Endometrium (tissue), 2 donors: Measurements from ENCODE around the gene CDCA4.

ENCODE experiments used
- FAIRE-seq: peaks from 2 replicates; lab custom pipeline; 2012; peaks lifted over from hg19 to GRCh38; lab: Jason Lieb, UNC
- donor health status: control.
- donor health status: control.

The CDCA4 gene

DNA sequence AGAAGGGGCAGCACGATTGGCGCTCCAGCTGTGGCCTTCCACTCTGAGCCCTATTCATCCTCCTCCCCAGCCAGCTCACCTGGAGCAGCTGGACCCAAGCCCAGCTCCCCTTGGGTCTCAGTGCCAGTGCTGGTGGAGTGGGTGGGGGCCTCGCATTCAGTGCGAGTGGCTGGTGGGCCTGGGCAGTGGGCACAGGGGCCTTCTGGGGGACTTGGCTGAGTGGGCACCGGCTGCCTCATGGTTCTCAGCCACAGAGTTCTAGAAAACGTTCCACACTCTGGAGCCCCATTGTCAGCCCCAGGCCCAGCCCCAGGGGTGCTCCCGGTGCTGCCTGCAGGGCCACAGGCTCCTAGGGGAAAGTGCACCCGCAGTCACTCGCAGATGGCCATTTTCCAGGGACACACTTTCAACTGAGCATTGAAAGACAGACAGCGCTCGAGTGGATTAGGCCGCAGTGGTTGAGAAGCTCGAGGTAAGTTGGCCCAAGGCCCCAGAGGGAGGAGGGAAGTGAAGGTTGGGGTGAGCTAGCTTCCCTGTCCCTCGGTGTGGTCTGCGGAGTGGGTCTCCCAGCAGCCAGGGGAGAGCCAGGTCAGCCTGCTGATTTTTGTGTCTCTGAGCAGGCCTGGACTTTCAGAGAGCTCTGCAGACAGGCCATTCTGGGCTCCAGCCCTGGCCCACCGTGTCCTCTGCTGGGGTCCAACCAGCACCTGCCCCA, 31.5 kb downstream of the CDCA4 start:
- no peak for FAIRE-seq

- no peak for FAIRE-seq
Measured at GRCh38 chr14:104986487-104987164, 34.3 kb downstream of the CDCA4 start.

- FAIRE-seq, result no peak
Measured at GRCh38 chr14:104985675-104986486, 35.0 kb downstream of the CDCA4 start, which contains the start of gene CLBA1. CLBA1 (plus strand) TSS chr14:104985788; CDS start chr14:104986432, 644 bp downstream.

DNA sequence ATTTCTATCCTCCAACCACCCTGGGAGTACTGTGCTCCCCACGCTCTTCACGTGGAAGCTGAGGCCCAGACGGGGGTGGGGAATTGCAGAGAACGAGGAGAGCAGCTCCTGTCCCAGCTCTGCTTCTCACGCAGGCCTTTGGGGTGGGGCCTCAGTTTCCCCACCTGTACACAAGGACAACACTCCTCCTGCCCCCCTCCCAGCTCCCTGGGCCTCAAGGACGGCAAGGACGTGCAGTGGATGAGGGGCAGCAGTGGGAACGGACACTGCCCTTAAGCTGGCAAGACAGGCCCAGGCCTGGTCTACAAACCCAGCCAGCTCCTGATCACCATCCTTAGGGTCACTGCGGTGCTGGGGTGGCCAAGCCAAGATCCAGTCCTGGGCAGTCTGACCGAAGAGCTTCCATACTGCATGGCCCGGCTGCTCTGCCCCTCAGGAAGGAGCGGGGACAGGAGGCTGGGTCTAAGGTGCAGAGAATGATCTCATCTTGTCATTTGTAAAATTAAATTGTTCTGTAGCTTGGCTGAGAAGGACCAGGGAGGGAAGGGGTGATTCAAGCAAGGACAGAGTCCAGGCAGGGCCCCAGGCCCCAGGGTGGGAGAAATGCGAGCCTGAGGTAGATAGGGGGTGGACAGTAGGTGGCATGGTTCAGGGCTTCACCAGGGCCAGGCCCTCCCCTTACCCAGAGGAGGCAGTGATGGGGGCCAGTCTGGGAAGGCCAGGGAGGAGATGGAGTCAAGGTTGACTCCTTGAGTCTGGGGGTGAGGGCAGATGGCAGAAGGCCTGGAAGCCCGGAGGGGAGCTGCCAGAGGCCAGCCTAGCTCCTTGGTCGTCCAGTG, 36.6 kb downstream of the CDCA4 start:
- FAIRE-seq, result no peak

DNA sequence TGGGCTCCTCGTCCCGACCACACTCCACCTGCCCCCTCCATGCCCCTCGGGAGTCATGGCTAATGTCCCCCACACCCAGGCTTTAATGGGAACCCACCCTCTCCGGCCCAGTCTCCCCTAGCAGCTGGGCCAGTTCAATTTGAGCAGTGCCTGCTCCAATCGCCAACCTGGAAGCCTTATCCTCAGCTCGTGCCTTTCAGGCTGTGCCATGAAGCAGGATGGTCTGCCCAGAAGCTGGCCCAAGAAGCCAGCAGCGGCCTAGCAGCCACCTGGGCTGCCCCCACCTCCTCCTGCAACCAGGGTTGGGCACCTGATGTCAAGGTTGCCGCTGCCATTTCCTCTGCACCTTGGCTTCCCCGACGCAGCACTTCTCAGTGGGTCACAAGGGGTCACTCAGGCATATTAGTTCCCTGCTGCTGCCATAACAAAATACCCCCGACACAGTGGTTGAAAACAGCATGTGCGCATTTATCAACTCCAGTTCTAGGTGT, 37.6 kb downstream of the CDCA4 start:
- no peak for FAIRE-seq

GRCh38 chr14:104982548-104983230, 38.2 kb downstream of the CDCA4 start:
- no peak for FAIRE-seq

GRCh38 chr14:104981699-104982541, 39.0 kb downstream of the CDCA4 start:
- no peak for FAIRE-seq

GRCh38 chr14:104980611-104981531, 40.0 kb downstream of the CDCA4 start:
- no peak for FAIRE-seq

DNA sequence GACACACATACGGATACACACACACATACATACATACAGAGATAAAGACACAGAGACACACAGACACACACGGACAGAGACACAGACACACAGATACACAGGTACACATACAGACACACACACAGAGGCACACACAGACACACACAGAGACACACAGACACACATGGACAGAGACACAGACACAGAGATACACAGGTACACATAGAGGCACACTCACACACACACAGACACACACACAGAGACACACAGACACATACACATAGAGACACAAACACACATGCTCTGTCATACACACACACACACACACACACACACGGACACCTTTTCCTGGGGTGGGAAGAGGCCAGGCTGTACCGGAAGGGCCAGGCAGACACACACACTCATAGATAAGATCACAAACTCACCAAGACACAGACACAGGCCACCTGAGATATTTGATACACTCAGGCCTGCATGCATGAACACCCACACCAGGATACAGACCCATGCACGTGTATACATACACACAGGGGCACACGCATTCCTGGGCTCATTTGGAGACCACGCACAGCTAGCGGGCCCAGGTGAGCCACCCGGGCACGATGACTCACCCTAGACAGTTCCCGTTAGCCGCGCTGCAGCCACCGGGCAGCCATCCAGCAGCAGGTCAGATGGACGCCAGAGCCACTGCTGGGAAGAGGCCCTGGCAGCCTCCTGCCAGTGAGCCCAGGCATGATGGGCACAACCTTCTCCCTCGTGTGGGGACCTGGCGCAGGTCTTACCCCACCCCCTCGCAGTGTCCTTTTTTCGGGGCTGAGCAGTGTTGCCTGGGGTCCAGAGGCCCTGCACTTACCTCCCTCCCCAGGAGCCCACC, 40.9 kb downstream of the CDCA4 start:
- FAIRE-seq, result no peak

DNA sequence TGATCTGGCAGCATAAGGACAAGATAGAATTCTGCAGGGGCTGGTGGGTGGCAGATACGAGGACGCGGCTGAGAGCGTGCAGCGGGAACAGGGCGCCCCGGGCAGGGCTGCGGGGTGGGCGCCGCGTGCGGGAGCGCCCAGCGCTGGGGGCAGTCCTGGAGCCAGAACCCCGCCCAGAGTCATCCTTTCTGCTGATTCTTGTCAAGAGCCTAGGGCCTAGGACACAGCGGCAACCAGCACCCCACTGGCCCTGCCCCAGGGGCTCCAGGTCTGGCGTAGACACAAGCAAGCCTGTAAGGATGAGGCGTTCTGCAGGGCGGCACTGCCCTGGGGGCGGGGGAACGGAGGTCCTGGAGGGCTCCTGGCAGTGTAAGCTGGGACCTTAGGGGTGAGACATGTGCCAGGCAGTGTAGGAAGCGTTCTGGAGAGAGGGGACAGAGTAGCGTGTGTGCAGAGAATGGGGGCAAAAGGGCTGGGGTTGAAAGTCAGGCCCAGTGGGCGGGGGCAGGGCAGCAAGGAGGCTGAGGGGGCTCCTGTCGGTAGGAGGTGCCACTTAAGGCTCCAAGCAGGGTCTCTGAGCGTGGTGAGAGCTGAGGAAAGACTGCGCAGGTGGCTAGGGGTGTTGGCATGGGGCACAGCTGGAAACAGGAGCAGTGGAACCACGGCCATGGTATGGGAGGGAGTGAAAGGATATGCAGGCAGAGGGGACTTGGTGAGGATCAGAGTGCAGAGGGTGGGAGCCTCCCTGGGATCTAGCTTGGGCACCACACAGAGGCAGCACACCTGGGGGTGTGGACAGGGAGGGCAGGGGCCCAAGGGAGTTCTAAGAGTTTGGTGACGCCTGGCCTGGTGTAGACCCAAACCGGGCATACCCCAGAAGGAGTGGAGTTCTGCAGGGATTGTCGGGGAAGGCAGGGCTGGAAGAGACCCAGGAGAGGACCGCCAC, 41.9 kb downstream of the CDCA4 start:
- no peak for FAIRE-seq

GRCh38 chr14:104977681-104978653, 42.9 kb downstream of the CDCA4 start, which contains the start of gene AHNAK2:
AHNAK2 (minus strand) TSS chr14:104978374; CDS start chr14:104978237, 137 bp downstream.
- no peak for FAIRE-seq

- FAIRE-seq, result no peak
Measured at GRCh38 chr14:104977008-104977680, 43.7 kb downstream of the CDCA4 start.

- no peak for FAIRE-seq
Measured at GRCh38 chr14:104976198-104977007, 44.5 kb downstream of the CDCA4 start.
